GM12874 (cell line): Measurements from ENCODE around the gene PTGS2.

ENCODE experiments used
- TF ChIP-seq, protein P1 (sequence below): IDR thresholded peaks from 2 replicates; pipeline ENCODE4 v1.5.1; 2011; ENCODE audit warnings: low read depth, mild to moderate bottlenecking, control low read depth, low read length, moderate library complexity; ENCODE audit not compliant: insufficient read depth

Gene PTGS2

GRCh38 chr1:186636786-186637185 is 43.4 kb downstream of the PTGS2 start:
- TF ChIP-seq, protein P1, sequence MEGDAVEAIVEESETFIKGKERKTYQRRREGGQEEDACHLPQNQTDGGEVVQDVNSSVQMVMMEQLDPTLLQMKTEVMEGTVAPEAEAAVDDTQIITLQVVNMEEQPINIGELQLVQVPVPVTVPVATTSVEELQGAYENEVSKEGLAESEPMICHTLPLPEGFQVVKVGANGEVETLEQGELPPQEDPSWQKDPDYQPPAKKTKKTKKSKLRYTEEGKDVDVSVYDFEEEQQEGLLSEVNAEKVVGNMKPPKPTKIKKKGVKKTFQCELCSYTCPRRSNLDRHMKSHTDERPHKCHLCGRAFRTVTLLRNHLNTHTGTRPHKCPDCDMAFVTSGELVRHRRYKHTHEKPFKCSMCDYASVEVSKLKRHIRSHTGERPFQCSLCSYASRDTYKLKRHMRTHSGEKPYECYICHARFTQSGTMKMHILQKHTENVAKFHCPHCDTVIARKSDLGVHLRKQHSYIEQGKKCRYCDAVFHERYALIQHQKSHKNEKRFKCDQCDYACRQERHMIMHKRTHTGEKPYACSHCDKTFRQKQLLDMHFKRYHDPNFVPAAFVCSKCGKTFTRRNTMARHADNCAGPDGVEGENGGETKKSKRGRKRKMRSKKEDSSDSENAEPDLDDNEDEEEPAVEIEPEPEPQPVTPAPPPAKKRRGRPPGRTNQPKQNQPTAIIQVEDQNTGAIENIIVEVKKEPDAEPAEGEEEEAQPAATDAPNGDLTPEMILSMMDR, result no peak

DNA sequence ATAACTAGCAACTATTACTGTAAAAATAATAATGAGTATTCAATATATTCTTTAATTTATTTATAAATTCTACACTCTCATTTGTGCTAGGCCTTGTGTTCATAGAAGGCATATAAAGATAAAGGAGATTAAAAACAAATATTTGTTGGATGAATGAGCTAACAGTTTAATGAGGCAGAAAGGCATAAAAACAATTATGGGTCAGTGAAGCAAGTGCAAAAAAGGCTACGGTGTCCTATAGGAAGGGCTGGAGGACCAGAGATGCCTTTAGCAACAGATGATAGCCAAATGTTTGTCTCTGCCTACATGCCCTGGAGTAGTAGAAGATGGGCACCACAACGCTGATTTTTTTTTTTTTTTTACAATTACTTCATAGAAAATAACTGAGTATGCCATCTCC is 45.7 kb downstream of the PTGS2 start:
- TF ChIP-seq, protein P1, result no peak

DNA sequence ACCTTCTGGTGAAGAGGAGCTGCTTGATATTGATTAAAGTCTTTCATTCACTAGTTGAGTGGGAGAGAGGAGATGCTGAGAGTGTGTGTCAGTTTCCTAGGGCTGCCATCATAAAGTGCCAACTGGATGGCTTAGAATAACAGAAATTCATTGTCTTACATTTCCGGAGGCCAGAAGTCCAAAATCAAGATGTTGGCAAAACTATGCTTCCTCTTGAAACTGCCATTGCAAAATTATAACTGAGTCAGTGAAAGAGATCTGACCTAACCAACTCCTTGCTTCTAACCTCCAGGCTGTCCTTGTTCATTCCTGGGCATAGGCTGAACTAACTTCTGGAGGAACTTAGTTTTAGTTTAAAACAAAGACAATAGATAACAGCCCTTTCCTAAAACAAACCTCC is 47.1 kb downstream of the PTGS2 start:
- TF ChIP-seq, protein P1, result no peak

DNA sequence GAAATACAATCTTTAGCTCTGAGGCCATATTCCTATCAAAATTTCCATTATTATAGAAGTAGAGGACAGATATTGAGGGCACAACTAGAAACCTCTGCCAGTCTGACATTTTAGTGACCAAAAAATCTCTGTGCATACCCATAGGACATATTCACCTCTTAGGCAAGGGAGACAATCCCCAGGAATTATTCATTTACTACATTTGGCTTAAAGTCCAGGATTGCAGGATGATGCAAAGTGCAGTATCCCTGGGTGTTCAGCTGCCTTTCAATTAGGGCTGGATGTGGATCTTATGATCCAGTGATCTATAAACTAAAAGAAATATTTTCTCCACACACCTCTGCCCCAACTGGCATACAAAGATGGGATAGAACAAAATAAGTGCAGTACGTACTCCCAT is 50.9 kb downstream of the PTGS2 start:
- TF ChIP-seq, protein P1, result no peak

- TF ChIP-seq, protein P1, result no peak
Measured at GRCh38 chr1:186628910-186629309, 51.3 kb downstream of the PTGS2 start.

DNA sequence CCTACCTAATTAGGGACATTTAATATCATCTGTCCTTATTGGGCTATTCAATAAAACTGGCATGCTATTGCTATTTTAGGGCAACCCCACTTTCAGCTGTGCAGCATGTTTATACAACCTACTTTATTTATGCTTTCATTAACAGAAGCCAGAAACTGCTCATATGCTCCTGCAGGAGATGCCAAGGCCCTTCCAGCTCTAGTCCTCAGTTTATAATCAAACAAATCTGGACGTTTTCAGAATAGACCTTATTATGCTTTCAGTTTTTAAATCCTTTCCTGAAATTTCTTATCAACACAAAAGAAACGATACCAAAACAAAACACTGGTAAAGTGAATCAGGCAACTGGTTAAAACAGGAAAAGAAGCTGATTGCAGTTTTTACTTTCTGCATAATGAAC is 53.2 kb downstream of the PTGS2 start:
- TF ChIP-seq, protein P1, result no peak

GRCh38 chr1:186626356-186626932 is 53.8 kb downstream of the PTGS2 start:
- TF ChIP-seq, protein P1, result no peak
